ENCODE data around the gene CCDC8.
"Not testable (repeated sequence)": the region's sequence is repeated elsewhere in the genome, so short reads cannot be mapped to it uniquely, and the experiment has no call there.

The CCDC8 gene

DNA sequence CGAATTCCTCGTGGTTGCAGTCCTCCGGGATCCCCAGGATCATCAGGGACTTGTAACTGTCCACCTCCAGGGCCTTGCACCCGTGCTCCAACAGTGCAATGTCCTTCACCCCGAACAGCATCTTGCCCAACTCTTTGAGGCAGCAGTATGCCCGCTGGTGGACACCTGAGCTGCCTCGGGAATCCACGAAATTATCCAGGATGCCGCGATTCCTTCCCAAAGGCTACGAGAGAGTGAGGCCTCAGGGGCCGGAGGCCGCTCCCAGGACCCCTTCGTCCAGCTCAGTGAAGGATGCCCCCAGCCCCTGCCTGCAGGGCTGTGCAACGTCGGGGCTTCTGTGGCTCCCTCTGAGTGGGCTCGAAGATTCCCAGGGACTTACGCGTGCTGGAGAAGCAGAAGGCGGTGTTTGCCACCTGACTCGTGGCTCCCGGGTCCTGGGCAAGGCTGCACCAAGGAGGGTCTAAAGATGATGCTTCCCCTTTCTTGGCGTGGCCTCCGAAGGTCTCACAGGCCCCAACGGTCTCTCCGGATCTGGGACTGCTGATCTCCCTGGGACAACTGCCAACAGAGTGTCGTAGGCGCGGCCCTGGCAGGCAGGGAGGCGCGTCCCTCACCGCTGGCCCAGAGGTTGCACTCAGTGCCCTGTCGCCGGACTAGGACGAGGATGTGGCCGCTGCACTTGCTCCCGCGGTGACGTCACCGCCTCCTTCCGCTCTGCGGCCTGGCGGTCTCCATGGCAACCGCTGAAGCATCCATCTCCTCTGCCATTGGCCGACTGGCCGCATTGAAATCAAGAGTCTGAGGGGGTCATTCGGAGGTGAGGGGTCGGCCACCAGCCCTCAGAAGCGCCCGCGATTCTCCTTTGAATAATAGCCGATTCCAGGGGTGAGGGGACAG, 15.1 kb upstream of the CCDC8 start, which contains the start of gene PNMA8C:
PNMA8C (minus strand) TSS at position 698 of the 897 bp plus-strand sequence; CDS start at position 121, 577 bp downstream.
- peak in 1 of 2 donors; percentile 32 for DNase-seq (ENCODE audit: low read depth in 2 of 2)

GRCh38 chr19:46427518-46428045, 14.2 kb upstream of the CCDC8 start:
- no peak for DNase-seq (ENCODE audit: low read depth in 2 of 2)

DNA sequence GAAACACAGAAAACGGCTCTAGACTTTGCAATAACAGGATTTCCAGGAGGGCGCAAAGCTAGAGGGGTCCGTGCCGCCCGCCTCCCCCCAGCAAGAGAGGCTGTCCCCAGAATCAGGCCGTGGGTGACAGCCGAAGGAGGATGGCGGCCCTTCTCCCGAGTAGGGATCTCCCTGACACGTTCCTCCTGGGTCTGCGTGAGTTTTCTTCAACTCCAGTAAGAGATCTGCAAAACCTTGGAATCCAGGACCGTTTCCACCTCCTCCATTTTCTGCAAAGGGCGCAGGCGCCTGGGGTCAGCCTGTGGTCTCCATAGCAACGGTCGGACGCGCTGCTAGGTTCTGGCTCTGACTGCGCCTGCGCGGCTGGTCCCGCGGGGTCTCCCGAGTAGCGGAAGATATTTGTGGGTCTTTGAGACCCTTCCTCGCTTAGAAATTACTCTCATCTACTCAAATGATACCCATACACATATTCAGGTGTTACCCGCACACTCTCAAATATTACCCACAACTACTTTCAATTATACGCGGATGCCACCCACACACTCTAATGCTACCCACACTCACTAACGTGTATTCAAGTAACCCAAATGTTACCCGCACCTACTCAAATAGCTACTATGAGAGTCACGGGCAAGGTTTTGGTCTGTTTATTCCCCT, 13.3 kb upstream of the CCDC8 start:
- peak in 1 of 2 donors; percentile 28 for DNase-seq (ENCODE audit: low read depth in 2 of 2)

- no peak for DNase-seq (ENCODE audit: low read depth in 2 of 2)
These were observed 12.7 kb upstream of the CCDC8 start for GRCh38 chr19:46426035-46426505.

GRCh38 chr19:46423188-46423587, 9.8 kb upstream of the CCDC8 start:
- no peak for DNase-seq (ENCODE audit: low read depth in 2 of 2)

- DNase-seq (ENCODE audit: low read depth in 2 of 2): no peak
These were observed 9.0 kb upstream of the CCDC8 start for GRCh38 chr19:46422344-46422743.

- DNase-seq (ENCODE audit: low read depth in 2 of 2): no peak
These were observed 6.7 kb upstream of the CCDC8 start for GRCh38 chr19:46420056-46420455.

- DNase-seq (ENCODE audit: low read depth in 2 of 2): peak in 1 of 2 donors; percentile 19
These were observed 2.7 kb upstream of the CCDC8 start for GRCh38 chr19:46415804-46416709.

DNA sequence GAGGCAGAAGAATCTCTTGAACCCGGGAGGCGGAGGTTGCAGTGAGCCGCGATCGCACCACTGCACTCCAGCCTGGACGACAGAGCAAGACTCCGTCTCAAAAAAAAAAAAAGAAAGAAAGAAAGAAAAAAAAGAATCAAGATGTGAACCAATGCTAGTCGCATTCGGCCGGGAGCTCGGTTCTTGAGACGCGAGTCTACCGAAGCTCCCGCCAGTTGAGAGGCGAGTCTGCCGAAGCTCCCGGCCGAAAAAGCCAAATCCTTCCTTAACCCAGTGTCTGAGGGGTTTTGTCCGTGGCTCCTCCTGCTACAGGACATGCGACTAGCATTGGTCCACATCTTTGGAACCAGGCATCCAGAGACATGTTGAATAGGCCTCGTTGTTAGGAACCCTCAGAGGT, 1.5 kb upstream of the CCDC8 start:
- DNase-seq (ENCODE audit: low read depth in 2 of 2): not testable (repeated sequence)

DNA sequence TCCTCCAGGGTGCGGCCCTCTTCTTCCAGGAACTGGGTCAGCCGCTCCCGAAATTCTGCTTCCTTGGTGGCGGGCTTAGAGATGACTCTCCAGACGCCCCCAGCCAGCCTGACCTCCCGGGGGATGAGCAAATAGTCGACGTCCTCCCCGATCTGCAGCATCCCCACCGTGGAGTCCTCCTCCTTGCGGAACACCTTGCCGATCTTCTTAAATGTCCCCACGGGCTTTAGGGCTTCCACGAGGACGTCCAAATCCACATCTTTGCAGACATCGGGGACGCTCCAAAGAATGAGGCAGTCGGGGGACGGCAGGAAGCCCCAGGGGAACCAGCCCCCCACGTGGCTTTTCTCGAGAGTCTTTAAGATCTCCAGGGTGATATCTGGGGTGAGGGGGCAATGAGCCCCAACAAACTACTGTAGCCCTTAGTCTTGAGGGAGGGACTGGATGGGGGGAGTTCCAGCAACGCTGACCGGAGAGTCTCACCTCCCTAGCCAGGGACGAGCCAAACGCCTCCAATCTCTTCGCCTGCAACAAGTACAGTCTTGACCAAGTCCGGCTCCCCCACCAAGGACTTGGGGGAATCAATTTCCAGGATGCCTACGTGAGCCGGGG, 608 bp downstream of the CCDC8 start:
- no peak for DNase-seq (ENCODE audit: low read depth in 2 of 2)

- DNase-seq (ENCODE audit: low read depth in 2 of 2): no peak
These were observed 1.3 kb downstream of the CCDC8 start for GRCh38 chr19:46411925-46412649.

DNA sequence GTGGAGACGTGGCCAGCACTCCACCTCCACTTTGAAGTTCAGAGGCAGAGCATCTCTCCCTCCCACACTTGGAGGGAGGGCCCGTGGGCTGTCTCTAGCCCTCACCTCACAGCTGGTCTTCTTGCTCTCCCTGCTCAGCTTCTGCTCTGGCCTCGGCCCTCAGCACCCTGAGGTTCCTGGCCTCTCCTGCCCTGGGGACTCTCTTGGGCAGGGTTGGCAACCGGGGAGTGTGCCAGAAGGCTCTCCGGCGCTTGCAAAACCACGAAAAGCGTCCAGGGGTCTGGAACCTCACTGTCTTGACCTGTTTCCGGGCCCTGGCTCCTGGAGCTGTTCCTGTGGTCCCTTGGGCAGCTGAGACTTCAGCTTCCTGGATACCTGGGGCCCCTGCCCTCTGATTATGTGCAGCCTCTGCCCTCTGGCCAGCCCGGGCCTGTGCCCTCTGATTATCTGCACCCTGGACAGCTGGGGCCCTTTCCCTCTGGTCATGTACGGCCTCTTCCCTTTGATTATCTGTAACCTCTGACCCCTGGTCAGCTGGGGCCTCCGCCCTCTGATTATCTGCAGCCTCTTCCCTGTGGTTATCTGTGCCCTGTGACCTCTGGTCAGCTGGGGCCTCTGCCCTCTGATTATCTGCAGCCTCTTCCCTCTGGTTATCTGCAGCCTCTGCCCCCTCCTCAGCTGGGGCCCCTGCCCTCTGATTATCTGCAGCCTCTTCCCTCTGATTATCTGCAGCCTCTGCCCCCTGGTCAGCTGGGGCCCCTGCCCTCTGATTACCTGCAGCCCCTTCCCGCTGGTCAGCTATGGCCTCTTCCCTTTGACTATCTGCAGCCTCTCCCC, 2.1 kb downstream of the CCDC8 start:
- DNase-seq (ENCODE audit: low read depth in 2 of 2): no peak

DNA sequence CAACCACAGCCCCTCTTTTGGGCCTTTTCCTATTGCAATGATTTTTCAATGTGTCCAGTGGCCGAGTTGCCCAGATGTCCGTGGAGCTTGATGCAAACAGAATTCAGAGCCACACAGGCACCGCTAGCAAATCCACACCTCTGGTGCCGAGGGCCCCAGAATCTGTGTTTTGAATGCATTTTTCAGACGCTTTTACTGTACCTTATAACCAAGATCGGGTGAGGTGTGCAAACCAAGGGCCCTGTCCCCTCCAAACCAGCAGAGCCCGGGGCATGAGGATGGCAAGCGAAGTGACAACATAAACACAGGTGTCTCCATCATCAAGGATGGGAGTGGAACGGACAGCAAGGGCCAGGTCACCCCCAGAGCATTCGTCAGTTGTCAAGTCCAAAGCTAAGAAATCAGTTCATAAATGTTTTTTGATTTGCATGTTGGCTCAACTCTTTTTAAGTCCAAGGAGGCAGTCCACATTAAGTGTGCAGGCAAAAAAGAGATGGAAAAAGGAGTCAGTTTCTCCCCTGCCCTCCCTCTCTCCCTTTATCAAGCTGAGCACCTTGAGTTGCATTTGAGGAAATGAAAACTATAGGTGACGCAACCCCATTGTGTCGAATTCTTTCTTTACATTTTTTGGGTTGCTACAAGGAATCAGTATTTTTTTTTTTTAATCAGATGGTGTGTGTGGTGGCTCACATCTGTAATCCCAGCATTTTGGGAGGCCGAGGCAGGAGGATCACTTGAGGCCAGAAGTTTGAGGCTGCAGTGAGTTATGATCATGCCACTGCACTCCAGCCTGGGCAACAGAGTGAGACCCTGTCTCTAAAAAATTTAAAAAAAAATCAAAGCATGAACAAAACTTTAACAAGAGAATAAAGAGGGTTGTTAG, 2.9 kb downstream of the CCDC8 start:
- DNase-seq (ENCODE audit: low read depth in 2 of 2): no peak

- DNase-seq (ENCODE audit: low read depth in 2 of 2): no peak
These were observed 4.2 kb downstream of the CCDC8 start for GRCh38 chr19:46409191-46409590.

- DNase-seq (ENCODE audit: low read depth in 2 of 2): no peak
These were observed 4.7 kb downstream of the CCDC8 start for GRCh38 chr19:46408664-46409039.

- DNase-seq (ENCODE audit: low read depth in 2 of 2): no peak
These were observed 5.3 kb downstream of the CCDC8 start for GRCh38 chr19:46407856-46408663.

- DNase-seq (ENCODE audit: low read depth in 2 of 2): no peak
These were observed 6.4 kb downstream of the CCDC8 start for GRCh38 chr19:46406976-46407375.

Measured in activated CD4-positive, alpha-beta T cell treated with anti-CD3 and anti-CD28 coated beads for 24 hours (primary cell).